GM21619 (cell line): ENCODE results near the gene NUAK2.
A peak's percentile ranks its signal among the peaks of the same experiment; 100 is the strongest.

ENCODE experiments used
- ATAC-seq: cut with Tn5 transposase; IDR thresholded peaks from one replicate; pipeline ENCODE4 v1.9.1; 2021; ENCODE audit not compliant: unreplicated experiment

The NUAK2 gene

DNA sequence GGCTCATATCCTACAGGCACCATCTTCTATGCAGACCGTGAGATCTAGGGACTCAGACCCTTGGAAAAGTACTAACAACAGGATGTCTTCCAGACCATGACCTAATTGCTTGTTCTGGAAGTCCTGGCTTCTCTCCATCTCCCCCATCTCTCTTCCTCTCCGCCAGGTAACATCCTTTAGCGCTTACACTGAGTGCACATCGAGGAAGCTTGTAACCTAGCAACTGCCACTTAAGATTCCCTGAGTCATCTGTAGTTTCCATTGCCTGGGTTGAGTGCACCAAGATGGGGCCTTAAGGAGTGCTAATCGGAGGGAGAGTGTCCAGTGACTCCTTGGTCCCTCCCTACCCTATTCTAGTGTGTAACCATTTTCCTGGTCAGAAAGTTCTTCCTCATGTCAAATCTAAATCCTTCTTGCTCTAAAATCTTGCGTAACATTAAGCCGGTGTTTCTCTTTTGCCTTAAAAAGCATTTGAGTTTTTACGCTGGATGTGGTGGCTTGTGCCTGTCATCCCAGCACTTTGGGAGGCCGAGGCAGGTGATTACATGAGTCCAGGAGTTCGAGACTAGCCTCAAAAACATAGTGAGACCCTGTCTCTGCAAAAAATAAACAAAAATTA is 25.5 kb upstream of the NUAK2 start:
- ATAC-seq, result no peak

DNA sequence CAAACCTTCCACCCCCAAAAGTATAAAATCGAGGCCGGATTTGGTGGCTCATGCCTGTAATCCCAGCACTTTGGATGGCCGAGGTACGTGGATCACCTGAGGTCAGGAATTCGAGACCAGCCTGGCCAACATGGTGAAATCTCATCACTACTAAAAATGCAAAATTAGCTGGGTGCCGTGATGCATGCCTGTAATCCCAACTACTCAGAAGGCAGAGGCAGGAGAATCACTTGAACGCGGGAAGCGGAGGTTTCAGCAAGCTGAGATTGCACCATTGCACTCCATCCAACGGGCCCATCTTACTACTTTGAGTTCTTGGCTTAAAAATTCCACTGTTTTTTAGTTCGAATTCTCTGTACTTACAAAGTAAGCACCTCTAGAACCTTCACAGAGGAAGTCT is 24.2 kb upstream of the NUAK2 start:
- ATAC-seq, result no peak

DNA sequence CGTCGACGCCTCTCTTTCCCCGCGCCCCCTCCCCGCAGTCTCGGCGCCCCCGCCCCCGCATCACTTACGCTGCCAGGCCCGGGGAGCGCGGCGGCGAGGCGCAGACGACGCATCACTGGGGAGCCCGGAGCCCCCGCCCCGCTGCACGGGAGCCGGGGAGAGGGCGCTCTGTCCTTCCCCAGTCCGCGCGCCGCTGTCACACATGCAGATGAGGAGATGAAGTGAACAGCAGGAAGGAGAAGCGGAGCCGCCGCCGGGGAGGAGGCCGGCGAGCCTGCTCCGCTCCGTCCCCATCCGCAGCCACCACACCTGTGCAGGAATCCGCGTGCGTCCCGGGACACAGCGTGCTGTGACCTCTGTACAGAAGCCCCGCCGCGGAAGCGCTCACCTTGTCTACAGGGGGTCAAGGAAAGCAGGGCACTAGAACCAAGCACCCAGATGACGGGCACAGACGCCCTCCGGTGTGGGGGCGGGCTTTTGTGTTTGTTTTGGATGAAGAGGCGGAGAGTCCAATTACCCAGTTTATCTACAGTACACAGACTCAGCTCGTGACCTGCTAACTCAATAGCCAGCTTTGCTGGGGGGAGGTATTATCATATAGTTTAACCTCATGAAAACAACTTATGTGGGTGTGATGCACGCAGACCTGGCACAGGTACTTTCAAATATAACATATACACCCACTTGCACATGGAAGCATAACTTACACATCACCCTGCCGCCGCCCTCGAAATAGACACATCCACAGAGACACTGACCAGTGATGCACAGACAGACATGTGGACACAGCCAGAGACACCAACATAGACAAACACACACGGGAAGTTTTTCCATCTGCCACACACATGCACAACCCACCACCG is 22.8 kb upstream of the NUAK2 start:
- no peak for ATAC-seq

DNA sequence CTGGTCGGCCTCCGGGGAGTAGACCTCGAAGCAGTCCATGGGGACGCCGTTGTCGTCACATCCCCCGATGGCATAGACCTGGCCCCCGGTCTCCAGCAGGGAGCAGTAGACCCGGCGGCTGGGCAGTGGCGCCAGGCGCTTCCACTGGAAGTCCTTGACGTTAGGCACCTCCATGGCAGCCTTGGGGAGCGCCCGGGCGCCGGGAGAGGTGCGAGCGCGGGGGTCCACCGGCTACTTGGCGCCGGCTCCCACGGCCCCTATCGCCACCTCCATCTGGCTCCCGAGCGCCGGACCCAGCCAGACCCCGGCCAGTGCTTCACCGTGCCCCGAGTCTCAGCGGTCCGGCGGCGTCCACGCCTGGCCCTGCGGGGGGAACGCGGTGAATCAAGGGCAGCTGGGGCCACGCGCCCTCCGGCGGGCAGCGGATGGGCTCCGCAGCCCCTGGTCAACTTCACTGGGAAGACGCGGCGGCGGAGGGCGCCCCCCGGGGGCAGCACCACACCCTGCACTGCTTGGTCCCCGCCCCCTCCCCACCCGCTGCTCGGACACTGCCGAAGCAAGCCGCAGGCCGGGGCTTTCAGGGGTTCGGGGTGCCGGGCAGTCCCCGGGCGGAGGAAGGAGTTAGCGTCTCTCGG is 22.0 kb upstream of the NUAK2 start:
- no peak for ATAC-seq

DNA sequence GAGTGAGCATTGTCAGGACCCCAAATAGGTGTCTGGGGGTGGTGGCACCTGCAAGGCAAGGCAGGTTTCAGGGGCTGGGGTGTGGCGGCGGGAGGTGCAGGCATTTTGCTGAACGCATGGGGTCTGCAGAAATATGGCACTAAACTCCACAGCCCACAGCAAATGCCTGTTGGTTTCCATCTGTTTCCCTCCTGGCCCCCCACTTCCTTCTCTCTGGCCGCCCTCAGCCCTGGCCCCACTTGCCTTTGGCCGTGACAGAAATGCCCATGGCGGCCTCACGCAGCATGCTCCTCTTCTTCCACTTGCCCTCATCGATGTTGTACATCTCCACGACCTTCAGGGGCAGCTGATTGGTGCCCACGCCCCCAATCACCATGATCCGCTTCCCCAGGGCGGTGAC is 21.4 kb upstream of the NUAK2 start:
- ATAC-seq, result no peak

DNA sequence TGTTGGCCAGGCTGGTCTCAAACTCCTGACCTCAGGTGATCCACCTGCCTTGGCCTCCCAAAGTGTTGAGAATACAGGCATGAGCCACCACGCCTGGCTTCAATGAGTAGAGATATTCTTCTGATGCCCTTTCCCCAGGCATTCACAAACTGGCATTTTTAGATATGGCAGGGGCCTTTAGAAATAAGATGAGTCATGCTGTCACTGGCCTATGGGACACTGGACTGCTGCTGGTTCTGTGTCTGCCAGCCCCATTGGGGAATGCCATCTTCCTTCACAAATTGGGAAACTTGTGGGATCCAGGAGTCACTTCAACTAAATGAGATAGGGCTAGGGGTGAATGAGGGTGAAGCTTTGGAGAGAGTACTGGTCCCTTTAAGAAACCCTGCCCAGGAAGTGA is 19.1 kb upstream of the NUAK2 start:
- no peak for ATAC-seq

DNA sequence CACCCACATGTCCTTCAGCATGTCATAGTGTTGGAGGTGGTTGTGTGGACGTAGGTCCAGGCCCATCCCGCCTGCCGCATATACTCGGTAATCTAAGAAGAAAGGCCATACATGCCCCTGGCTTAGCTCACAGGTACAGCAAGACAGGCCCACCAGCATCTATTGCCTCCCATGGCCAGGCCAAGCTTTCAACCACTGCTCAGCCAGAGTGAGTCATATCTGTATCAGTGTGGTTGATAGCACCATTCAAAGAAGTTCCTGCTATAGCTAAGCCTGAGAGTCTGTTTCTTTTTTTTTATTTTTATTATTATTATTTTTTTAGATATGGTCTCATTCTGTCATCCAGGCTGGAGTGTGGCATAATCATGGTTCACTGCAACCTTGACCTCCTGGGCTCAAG is 18.2 kb upstream of the NUAK2 start:
- ATAC-seq, result peak; percentile 76

DNA sequence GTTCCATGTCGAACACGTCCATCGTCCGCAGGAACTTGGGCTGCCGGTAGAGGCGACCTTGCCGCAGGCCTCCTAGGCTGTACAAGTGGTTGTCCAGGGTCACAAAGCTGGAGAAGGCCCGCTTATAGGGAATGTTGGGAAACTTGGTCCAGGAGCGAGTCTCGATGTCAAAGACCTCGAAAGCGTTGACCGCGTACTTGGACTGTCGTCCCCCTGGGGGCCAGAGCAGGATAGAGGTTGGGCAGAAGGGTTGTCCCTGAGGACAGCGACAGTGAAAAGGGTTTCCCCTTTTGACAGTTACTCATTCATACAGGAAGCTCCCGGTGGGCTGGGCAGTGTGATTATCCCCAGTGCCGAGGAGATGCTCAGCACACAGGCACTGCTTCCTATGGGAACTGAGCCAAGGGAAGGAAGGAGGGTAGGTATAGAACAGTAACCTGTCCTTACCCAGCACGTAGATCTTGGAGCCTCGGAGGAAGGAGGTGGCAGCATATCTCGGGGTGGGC is 17.7 kb upstream of the NUAK2 start:
- no peak for ATAC-seq

DNA sequence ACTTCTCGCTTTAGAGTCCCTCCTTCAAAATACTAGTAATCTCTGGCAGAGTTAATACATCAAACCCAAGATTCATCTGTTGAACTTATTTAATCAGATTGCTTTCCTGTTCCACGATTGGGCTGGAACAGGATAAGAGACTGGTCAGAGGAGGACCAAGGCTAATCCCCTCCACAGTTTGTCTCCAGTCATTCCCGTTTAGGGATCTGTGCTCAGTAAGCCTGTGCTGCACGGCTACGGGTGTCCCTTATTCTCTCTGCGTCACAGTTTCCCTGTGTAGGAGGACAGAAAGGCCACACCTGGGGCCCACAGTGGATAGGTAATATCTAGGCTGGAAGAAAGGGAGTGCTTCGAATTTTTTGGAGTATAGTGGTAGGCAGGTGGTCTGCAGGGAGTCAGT is 16.5 kb upstream of the NUAK2 start:
- no peak for ATAC-seq

DNA sequence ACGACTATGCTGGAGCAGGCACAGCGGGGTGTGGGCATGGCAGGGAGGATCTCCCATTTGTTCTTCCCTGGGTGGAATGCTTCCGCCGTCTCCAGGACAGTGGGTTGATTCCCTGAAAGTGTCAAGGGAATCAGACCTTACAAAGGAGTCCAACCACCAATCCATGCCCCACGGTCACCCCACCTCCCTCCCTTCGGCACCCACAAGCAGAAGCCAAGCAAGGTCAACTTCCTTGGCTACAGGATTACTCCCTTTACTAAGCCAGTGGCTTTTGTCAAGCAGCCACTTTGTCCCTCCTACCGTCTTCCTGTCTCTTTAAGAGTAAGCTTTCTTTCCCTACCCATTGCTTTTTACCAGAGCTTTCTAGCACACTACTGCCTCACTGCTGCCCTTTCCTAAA is 15.9 kb upstream of the NUAK2 start:
- no peak for ATAC-seq

DNA sequence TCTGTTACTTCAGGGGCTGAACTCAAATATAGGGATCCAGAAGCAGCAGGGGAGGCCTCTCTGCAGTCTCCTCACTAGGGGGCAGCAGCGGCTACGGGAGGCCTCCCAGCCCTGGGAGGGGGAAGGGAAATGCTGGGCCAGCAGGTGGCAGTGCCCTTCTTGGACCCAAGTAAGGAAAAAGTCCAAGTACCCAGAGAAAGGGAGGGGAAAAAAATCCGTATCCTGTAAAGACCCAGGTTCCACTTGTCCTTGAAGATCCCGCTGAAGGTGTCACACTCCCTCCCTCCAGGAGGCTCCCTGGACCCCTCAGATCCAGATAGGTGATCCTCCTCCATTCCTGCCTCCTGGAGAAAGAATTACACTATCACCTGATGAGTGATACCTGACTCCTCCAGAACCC is 14.1 kb upstream of the NUAK2 start:
- no peak for ATAC-seq

DNA sequence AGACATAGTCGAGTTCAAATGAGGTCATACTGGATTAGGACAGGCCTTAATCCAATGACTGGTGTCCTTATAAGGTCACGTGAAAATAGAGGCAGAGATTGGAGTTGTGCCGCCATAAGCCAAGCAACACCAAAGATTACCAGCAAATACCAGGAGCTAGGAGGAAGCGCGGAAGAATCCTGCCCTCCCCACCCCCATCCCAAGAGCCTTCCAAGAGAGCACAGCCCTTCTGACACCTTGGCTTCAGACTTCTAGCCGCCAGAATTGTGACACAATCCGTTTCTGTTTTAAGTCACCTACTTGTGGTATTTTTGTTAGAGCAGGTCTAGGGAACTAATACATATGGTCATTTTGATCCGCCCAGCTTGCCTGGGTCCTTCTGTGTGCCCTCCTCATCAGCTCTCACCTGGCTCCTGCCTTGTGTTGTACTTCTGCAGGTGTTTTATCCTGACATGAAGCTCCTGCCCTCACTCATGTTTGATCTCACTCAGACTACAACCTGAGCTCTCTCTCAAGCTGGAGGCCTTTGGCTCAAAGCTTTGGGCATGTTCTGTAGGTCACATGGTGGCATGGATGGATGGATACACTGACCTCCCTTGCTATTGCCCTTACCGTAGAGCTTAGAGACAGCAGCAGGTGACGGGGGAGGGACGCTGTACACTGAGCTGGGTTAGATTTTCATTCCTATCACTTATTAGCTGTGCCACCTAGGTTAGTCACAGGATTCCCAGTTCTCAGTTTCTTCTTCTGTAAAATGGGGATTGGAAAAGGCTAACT is 10.7 kb upstream of the NUAK2 start:
- ATAC-seq, result no peak

DNA sequence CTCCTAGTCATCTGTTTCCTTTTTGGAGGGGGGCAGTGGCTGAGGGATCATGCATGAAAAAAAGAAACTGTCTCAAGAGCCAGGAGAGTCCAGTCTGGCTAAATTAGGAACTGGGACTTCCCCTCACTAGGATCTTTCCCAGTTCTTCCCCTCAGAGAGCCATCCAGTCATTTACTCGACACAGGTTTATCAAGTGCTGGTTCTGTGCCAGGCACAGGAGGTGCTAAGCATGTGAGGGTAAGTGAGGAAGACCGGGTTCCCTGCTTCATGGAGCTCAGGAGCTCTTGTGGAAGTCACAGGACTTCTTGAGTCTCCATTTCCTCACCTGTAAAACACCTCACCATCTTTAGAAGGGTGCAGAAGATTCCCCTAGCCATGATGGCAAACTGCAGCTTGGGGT is 8.6 kb upstream of the NUAK2 start:
- ATAC-seq, result no peak

DNA sequence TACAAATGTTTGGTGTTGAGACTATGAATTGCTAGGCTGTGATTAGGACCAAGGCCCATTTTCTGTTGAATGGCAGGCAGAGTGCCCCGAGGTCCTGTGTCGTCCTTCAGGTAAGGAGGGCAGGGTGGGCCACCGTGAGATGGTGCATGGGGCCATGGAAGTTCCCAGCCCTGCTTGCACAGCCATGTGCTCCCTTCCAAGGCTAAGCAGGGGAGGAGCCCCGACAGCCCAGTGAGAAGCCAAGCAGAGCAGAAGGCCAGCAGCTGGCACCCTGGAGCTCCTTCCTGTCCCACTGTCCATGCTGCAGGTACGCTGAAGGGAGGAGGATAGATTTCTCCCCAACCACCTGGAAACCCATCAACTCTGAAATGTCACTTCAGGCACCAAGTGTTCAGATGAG is 8.2 kb upstream of the NUAK2 start:
- ATAC-seq, result no peak

DNA sequence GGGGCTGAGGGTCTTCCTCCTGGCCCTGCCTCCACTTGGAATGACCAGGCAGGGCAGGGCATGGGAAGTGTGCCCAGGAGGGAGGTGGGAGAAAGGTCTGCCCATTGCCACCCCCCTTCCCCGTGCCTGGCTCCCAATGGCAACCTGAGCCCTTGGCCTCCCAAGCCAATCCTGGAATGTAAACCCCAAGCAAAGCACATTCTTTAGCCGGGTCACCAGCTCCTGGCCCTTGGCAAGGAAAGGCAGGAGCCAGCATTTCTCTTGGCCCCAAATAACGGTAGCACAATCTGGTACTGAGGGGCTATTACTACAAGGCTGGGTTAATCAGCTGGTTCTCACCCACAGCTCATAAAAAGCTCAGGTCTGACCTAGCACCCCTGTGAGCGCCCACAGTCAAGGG is 6.9 kb upstream of the NUAK2 start:
- no peak for ATAC-seq

DNA sequence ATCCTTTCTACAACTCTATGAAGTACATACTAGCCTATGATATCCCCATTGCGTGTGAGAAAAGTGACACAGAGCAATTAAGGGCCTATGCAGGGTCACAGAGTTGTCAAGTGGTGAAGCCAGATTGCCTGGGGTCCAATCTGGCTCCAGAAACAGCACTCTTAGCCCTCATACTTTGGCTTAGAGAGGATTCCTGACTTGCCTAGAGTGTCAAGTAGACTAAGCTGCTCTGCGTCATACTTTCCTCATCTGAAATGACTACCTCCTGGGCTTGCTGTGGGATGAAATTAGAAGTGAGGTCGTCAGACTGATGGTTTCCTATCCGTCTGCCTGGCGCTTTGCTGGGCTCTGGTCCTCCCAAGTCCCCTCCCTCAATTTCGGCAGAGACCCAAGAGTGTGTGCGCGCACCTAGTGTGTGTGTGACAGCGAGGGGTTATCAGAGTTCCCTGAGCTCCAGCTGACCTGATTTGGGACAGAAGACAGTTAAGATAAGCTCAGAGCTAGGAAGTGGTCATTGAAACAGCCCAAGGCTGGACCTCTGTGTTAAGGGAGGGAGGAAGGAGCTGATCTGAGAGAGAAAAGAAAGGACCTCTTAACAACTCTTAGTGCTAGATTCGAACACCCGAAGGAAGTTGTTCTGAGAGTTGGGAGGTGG is 5.4 kb upstream of the NUAK2 start:
- no peak for ATAC-seq

DNA sequence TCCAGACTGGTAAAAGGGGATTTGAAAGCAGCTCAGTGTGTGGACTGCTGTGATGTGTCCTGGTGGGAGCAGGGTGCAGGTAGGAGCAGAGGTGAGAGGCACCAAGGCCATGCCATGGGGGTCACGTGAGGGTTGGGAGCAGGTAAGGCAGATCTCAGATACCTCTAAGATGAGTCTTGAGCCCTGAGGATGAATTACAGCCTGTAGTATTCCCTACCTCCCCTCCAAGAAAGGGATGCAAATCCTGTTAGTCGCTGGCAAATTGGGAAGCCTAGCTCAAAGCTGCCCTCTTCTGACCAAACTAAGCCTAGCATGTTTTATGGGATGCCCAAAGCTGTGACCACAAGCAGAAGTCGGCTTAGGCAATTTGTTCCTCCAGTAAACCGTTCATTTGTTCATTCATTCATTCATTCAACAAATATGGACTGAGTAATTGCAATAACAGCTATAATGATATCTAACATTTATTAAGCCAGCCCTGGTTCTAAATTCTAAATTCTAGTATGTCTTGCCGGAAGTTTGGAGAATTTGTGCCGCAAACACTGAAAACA is 3.9 kb upstream of the NUAK2 start:
- ATAC-seq, result no peak

DNA sequence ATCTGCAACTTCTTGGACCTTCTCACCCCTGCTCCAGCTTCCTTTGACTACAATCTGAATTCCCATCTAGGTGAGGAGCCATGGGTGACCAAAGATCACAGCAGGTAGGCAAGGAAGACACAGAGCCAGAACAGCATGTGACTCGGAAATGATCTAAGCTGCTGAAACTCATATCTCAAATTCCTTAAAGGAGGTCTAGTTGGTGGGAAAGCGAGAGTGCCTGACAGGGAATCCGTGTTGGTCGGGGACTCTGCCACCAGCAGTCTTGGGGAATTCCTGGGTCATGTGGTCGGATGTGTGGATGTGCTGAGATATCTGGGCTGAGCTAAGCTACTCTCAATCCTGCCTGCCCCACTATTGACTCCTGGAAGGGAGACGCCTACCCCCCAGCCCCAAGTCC is 3.2 kb upstream of the NUAK2 start:
- no peak for ATAC-seq

DNA sequence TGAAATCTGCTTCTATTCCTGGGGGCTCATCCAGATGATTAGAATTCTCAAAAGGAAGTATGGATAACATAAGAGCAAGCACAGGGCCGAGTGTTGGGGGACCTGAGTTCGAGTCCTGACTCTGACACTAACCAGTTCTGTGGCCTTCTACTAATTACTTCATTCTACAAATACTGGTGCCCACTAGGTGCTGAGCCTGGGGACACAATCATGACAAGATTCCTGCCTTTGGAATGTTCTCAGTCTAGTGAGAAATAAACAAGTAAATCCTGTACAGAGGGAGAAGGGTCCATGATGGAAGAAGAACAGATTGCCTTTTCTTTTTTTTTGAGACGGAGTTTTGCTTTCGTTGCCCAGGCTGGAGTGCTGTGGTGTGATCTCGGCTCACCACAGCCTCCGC is 2.2 kb upstream of the NUAK2 start:
- ATAC-seq, result no peak

DNA sequence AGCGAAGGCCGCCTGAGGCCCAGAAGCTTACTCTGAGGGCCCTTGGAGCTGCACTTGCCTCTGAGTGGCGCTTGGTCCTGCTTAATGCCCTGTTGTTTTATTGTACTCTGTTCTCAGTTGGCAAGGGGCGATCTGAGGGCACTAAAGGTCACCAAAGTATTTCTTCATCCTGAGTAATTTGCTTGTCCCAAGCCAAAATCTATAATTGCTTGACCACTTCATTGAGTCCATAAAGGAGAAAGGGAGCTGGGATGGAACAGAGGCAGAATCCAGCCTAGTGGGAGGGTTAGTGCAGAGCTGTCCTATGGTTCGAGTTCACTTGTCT is 376 bp upstream of the NUAK2 start:
- no peak for ATAC-seq
